ENCODE data around the gene URGCP.
"Not testable (repeated sequence)": the region's sequence is repeated elsewhere in the genome, so short reads cannot be mapped to it uniquely, and the experiment has no call there.

URGCP gene

DNA sequence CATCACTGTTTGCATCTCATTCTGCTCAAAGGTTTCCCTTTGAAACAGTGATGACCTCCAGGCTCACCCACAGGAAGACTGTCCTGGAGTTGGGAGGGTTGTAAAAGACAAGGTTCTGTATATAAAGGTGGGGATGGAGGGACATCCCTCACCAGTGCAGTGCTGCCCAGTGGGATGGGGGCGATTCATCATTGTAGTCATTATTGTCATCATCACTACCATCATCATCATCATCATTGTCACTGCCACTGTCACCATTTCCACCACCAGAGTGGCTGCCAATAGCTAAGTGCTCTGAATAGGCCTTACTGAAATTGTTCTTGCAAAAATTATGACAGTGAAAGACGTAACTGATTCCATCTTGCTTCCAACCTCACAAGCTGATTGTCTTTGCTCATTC, 61.7 kb downstream of the URGCP start:
- no peak overlapping the region for H3K4me3 Mint-ChIP-seq
- H3K36me3 Mint-ChIP-seq (ENCODE audit: low read depth) = no peaks in the 10 kb centered on the region
- peaks cover 8% of the 10 kb centered on the region for H3K27me3 Mint-ChIP-seq
- H3K27ac Mint-ChIP-seq = no peak overlapping the region
- H3K9me3 Mint-ChIP-seq = no peaks in the 10 kb centered on the region
- no peaks in the 10 kb centered on the region for H3K4me1 Mint-ChIP-seq (ENCODE audit: low read depth)

DNA sequence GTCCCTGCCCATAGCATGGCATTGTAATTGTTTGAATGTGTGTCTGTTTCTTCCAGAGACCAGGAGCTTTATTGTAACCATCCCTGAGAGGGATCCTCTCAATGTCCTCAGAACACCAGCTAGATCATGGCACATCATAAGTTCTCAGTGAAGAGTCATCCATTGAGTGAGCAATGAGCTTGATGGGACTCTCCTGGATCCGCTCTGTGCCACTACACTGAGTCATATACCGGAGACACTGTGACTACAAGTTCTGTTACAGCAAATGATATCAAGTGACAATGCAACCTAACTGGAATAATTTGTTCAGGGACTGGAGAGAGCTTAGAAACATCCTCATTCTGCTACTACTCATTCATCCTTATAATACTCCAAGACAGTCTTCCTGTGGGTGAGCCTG, 62.1 kb downstream of the URGCP start:
- no peaks in the 10 kb centered on the region for H3K36me3 Mint-ChIP-seq (ENCODE audit: low read depth)
- H3K4me3 Mint-ChIP-seq = no peak overlapping the region
- no peaks in the 10 kb centered on the region for H3K9me3 Mint-ChIP-seq
- no peaks in the 10 kb centered on the region for H3K4me1 Mint-ChIP-seq (ENCODE audit: low read depth)
- H3K27ac Mint-ChIP-seq = no peak overlapping the region
- H3K27me3 Mint-ChIP-seq = peaks cover 8% of the 10 kb centered on the region

DNA sequence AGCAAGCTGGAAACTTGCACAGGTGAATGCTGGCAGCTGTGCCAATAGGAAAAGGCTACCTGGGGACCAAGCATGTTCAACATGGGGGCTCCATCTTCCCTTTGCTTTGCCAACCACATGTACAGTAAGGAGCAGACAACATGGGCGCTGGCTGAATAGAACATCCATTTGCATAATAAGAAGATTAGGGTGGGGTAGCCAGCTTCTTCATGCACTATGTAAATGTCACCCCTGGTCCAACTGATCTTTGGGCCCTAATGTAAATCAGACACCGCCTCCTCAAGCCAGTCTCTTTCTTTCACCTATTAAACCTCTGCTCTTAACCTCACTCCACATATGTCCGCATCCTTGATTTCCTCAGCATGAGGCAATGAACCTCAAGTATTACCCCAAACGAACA, 63.1 kb downstream of the URGCP start:
- Mint-ChIP-seq H3K27ac (no peak overlapping the region), H3K4me1 (ENCODE audit: low read depth) (peaks cover 6% of the 10 kb centered on the region), H3K36me3 (ENCODE audit: low read depth) (no peaks in the 10 kb centered on the region), H3K9me3 (no peaks in the 10 kb centered on the region), H3K4me3 (no peak overlapping the region), H3K27me3 (peaks cover 8% of the 10 kb centered on the region)

DNA sequence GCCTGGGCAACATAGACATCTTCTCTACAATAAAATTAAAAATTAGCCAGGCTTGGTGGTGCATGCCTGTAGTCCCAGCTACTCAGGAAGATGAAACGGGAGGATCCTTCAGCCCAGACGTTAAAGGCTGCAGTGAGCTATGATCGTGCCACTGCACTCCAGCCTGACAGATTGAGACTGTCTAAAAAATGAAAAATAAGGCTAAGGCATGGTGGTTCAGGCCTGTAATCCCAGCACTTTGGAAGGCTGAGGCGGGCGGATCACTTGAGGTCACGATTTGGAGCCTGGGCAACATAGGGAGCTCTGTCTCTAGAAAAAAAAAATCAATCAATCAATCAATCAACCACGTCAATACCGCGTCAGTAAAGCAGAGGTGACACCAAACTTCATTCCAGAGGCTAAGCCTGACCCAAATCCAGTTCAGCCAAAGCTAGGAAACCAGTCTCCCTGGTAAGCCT, 68.2 kb downstream of the URGCP start:
- peaks cover 6% of the 10 kb centered on the region for H3K9me3 Mint-ChIP-seq
- peaks cover 28% of the 10 kb centered on the region for H3K4me1 Mint-ChIP-seq (ENCODE audit: low read depth)
- peaks cover 6% of the 10 kb centered on the region for H3K36me3 Mint-ChIP-seq (ENCODE audit: low read depth)
- H3K27ac Mint-ChIP-seq = peak overlapping the region; percentile 58
- H3K27me3 Mint-ChIP-seq = peaks cover 3% of the 10 kb centered on the region
- no peak overlapping the region for H3K4me3 Mint-ChIP-seq

DNA sequence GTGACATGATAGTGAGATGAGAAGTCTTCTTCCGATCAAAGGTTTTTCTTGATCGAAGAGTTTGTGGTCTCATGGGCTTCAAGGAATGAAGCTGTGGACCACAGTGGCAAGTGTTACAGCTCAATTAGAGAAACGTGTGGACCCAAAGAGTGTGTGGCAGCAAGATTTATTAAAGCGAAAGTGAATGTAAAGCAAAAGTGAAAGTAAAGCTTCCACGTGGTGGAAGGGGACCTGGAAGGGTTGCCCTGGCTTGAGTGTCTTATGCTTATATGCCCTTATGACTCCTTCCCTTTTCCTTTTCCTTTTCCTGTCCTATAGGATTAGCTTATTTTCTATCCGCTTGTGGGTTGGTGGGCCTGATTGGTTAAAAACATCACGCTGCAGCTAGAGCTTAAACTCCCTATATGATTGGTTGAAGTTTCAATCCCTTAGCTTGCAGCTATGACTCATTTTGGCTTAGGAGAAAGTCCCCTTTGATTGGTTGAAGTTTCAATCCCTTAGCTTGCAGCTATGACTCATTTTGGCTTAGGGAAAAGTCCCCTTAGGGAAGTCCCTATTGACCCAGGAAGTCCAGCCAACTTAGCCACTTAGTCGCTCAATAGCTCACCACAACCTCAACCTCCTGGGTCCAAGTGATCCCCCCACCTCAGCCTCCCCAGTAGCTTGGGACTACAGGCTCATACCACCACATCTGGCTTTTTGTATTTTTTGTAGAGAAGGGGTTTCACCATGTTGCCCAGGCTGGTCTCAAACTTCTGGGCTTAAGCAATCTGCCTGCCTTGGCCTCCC, 71.7 kb downstream of the URGCP start:
- Mint-ChIP-seq H3K36me3 (ENCODE audit: low read depth) (peaks cover 6% of the 10 kb centered on the region), H3K27me3 (peaks cover 6% of the 10 kb centered on the region), H3K27ac (peak overlapping the region; percentile 92), H3K9me3 (peaks cover 14% of the 10 kb centered on the region), H3K4me3 (peak overlapping the region; percentile 82), H3K4me1 (ENCODE audit: low read depth) (peaks cover 37% of the 10 kb centered on the region)

DNA sequence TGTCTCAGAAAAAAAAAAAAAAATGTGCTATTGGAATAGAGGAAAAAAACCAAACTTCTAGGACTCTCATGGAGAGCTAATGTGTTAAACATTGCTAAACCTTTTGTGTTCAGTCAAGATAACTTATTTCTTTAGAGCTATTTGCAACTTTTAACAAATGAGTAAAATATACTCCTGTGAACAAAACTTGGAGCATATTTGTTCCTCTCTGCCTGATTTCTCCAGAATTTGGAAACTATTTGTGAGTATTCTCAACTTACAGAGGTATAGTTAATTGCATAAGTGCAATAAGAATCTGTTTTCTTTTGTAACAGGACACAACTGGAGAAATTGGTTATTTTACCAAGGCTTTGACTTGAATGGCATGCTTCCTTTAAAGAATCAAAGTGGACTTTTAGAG, 75.5 kb downstream of the URGCP start:
- peaks cover 14% of the 10 kb centered on the region for H3K9me3 Mint-ChIP-seq
- not testable (repeated sequence) for H3K27ac Mint-ChIP-seq; H3K36me3 Mint-ChIP-seq (ENCODE audit: low read depth); H3K4me3 Mint-ChIP-seq
- peaks cover 30% of the 10 kb centered on the region for H3K4me1 Mint-ChIP-seq (ENCODE audit: low read depth)
- H3K27me3 Mint-ChIP-seq = peaks cover 22% of the 10 kb centered on the region

All from stimulated activated naive CD8-positive, alpha-beta T cell treated with anti-CD3 and anti-CD28 coated beads, Interleukin-15, Interleukin-2, amounts not matched to agents 100 ng/mL and 50 ng/mL, for 24 hours (primary cell).